HFF-Myc (cell line): ENCODE data around the gene HNRNPUL1.
A peak's percentile ranks its signal among the peaks of the same experiment; 100 is the strongest.

ENCODE experiments used
- DNase-seq: peaks from one replicate; pipeline ENCODE4 v3.0.0-alpha.2; 2011; ENCODE audit warnings: low read depth; ENCODE audit errors: extremely low read depth
- H3K4me3 ChIP-seq: replicated peaks from 2 replicates; pipeline ENCODE4 v1.5.1; 2011; ENCODE audit warnings: low read depth, mild to moderate bottlenecking, control low read depth, low read length
- CTCF ChIP-seq: IDR thresholded peaks from 2 replicates; pipeline ENCODE4 v1.5.1; 2012; ENCODE audit warnings: mild to moderate bottlenecking, low read depth, low read length, control low read depth; ENCODE audit errors: missing control alignments

Gene HNRNPUL1

GRCh38 chr19:41297628-41298347 is 33.6 kb downstream of the HNRNPUL1 start:
- H3K4me3 ChIP-seq = no peak overlapping the region
- DNase-seq = no peak
- no peak for TF ChIP-seq CTCF

- peak; percentile 37 for DNase-seq
- no peak overlapping the region for H3K4me3 ChIP-seq
- TF ChIP-seq CTCF = no peak
Observed at GRCh38 chr19:41298348-41298964, 34.3 kb downstream of the HNRNPUL1 start.

GRCh38 chr19:41299046-41299754 is 35.0 kb downstream of the HNRNPUL1 start:
- no peak overlapping the region for H3K4me3 ChIP-seq
- TF ChIP-seq CTCF = no peak
- no peak for DNase-seq

- H3K4me3 ChIP-seq = no peak overlapping the region
- peak; percentile 32 for DNase-seq
- TF ChIP-seq CTCF = no peak
Observed at GRCh38 chr19:41299755-41300089, 35.5 kb downstream of the HNRNPUL1 start.

GRCh38 chr19:41300555-41300954 is 36.4 kb downstream of the HNRNPUL1 start:
- no peak for TF ChIP-seq CTCF
- no peak overlapping the region for H3K4me3 ChIP-seq
- no peak for DNase-seq

GRCh38 chr19:41302624-41303351 is 38.6 kb downstream of the HNRNPUL1 start:
- H3K4me3 ChIP-seq = no peak overlapping the region
- no peak for TF ChIP-seq CTCF
- DNase-seq = no peak
